Measurements from ENCODE around the gene KL. TPM values are rescaled to one million over a fixed set of nuclear protein-coding genes. Genes with fewer than 3 reads are reported as not detected.

KL gene
- polyA plus RNA-seq, 1 donor (not counting 4 experiments of a cell fraction or from before 2014, with no cell fraction given): not detected

DNA sequence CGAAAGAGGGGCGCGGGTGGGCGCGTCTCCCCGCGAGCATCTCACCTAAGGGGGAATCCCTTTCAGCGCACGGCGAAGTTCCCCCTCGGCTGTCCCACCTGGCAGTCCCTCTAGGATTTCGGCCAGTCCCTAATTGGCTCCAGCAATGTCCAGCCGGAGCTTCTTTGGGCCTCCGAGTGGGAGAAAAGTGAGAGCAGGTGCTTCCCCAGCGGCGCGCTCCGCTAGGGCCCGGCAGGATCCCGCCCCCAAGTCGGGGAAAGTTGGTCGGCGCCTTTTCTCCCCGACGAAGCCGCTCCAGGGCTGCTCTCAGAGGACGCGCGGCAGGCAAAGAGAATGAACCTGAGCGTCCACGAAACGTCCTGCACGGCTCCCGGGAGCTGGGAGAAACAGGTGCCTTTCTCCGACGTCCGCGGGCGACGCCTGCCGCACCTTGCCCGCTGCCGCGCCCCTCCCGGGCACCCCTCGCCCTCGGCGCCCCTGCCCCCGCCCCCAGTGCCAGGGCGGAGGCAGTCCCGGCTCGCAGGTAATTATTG, 366 bp upstream of the KL start:
- H3K36me3 ChIP-seq (ENCODE audit: control insufficient read depth in 2 of 2, extremely low read depth in 1 of 2, insufficient read depth in 2 of 2, low read length in 2 of 2): no peaks in the 10 kb centered on the region
- H3K4me1 ChIP-seq (ENCODE audit: control insufficient read depth, extremely low read depth, insufficient read depth, low read length): peaks cover 2% of the 10 kb centered on the region
- no peaks in the 10 kb centered on the region for H3K9me1 ChIP-seq (ENCODE audit: control insufficient read depth, extremely low read depth, insufficient read depth, low read length)
- no peak for DNase-seq (ENCODE audit: low read depth, low spot score)
- dilution Hi-C loops (cut with MboI; ENCODE audit: extremely low pct_ligation_motif_present, low sequenced_read_pairs): no loop called here
- H3K27ac ChIP-seq (ENCODE audit: control insufficient read depth, insufficient read depth, low read length): no peak overlapping the region
- H3K9me3 ChIP-seq (ENCODE audit: control insufficient read depth, low read depth, low read length): no peaks in the 10 kb centered on the region
- no peak overlapping the region for H3K4me3 ChIP-seq (ENCODE audit: control insufficient read depth in 2 of 3, extremely low read depth in 1 of 3, insufficient read depth in 2 of 3, low read depth in 1 of 3, low read length in 3 of 3)
- no peak for FAIRE-seq
- peak overlapping the region; percentile 27 for H3K4me2 ChIP-seq (ENCODE audit: control insufficient read depth, extremely low read depth, insufficient read depth, low read depth, low read length)
- no peak for TF ChIP-seq CTCF (optimal IDR thresholded peaks at IDR 0.05 in 1 of 3, IDR thresholded peaks at IDR 0.05 in 1 of 3, conservative IDR thresholded peaks at IDR 0.05 in 1 of 3; ENCODE audit: extremely low read depth in 1 of 3, insufficient read depth in 2 of 3, low read length in 3 of 3)
- TF ChIP-seq EZH2 (IDR thresholded peaks at IDR 0.05; ENCODE audit: low read length): peak; percentile 96
- H3K79me2 ChIP-seq (ENCODE audit: control insufficient read depth, insufficient read depth, low read length): no peaks in the 10 kb centered on the region
- no peaks in the 10 kb centered on the region for H4K20me1 ChIP-seq (ENCODE audit: control insufficient read depth, extremely low read depth, insufficient read depth, low read length)
- H2AFZ ChIP-seq (ENCODE audit: control insufficient read depth, low read length): no peak overlapping the region
- H3K27me3 ChIP-seq (ENCODE audit: control insufficient read depth, extremely low read depth, insufficient read depth, low read length): peaks cover 60% of the 10 kb centered on the region
- H3K9ac ChIP-seq (ENCODE audit: control insufficient read depth, extremely low read depth, insufficient read depth, low read length): no peak overlapping the region

DNA sequence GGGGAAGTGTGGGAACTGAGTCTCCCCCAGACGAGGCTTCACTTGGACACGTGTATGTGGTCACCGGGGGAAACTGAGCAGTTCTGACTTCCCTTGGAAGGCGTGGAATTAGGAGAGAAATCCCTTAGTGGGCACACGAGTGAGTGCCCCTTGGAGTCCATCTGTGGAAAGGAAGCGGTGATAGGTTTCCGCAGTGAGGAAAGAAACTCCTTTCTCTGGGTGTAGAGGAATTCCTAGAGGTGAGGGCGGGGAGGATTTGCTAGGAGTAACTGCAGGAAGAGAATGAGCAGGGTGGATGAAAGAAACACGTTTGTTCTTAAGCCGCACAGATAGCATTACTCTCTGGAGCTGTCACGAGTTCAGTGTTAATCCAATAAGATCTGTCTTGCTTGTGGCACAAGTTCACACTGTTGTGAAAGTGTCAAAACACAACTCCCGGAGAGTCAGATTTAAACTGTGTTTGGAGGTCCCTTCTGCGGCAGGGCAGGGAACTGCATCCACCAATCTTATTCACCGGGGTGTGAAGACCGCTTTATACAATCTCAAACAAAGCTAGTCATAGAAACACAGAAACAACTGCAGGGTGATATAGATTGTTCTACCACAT, 1.2 kb downstream of the KL start:
- Histone ChIP-seq H3K9me3 (ENCODE audit: control insufficient read depth, low read depth, low read length) (no peaks in the 10 kb centered on the region), H3K27me3 (ENCODE audit: control insufficient read depth, extremely low read depth, insufficient read depth, low read length) (peaks cover 61% of the 10 kb centered on the region), H3K9me1 (ENCODE audit: control insufficient read depth, extremely low read depth, insufficient read depth, low read length) (no peaks in the 10 kb centered on the region), H3K36me3 (ENCODE audit: control insufficient read depth in 2 of 2, extremely low read depth in 1 of 2, insufficient read depth in 2 of 2, low read length in 2 of 2) (no peaks in the 10 kb centered on the region), H3K79me2 (ENCODE audit: control insufficient read depth, insufficient read depth, low read length) (no peaks in the 10 kb centered on the region), H3K4me1 (ENCODE audit: control insufficient read depth, extremely low read depth, insufficient read depth, low read length) (peaks cover 2% of the 10 kb centered on the region), H4K20me1 (ENCODE audit: control insufficient read depth, extremely low read depth, insufficient read depth, low read length) (no peaks in the 10 kb centered on the region), H2AFZ (ENCODE audit: control insufficient read depth, low read length) (peak overlapping the region; percentile 43), H3K27ac (ENCODE audit: control insufficient read depth, insufficient read depth, low read length) (no peak overlapping the region), H3K4me3 (ENCODE audit: control insufficient read depth in 2 of 3, extremely low read depth in 1 of 3, insufficient read depth in 2 of 3, low read depth in 1 of 3, low read length in 3 of 3) (peak overlapping the region in 1 of 3 experiments; percentile 23), H3K9ac (ENCODE audit: control insufficient read depth, extremely low read depth, insufficient read depth, low read length) (no peak overlapping the region), H3K4me2 (ENCODE audit: control insufficient read depth, extremely low read depth, insufficient read depth, low read depth, low read length) (peak overlapping the region; percentile 78)
- dilution Hi-C loops (cut with MboI; ENCODE audit: extremely low pct_ligation_motif_present, low sequenced_read_pairs): no loop called here
- no peak for DNase-seq (ENCODE audit: low read depth, low spot score)
- TF ChIP-seq CTCF (optimal IDR thresholded peaks at IDR 0.05 in 1 of 3, IDR thresholded peaks at IDR 0.05 in 1 of 3, conservative IDR thresholded peaks at IDR 0.05 in 1 of 3; ENCODE audit: extremely low read depth in 1 of 3, insufficient read depth in 2 of 3, low read length in 3 of 3) (peak in 2 of 3 experiments; percentile 60 to 61), EZH2 (IDR thresholded peaks at IDR 0.05; ENCODE audit: low read length) (no peak)
- peak; percentile 41 for FAIRE-seq
